ENCODE measurements around the gene GCNT2. TPM values are rescaled to one million over a fixed set of nuclear protein-coding genes. Genes with fewer than 3 reads are reported as not detected.
"Not testable (repeated sequence)": the region's sequence is repeated elsewhere in the genome, so short reads cannot be mapped to it uniquely, and the experiment has no call there.

The GCNT2 gene
- total RNA-seq, 4 donors from 2014 or later, result 3.8 to 7.9 (median 6.0) TPM

DNA sequence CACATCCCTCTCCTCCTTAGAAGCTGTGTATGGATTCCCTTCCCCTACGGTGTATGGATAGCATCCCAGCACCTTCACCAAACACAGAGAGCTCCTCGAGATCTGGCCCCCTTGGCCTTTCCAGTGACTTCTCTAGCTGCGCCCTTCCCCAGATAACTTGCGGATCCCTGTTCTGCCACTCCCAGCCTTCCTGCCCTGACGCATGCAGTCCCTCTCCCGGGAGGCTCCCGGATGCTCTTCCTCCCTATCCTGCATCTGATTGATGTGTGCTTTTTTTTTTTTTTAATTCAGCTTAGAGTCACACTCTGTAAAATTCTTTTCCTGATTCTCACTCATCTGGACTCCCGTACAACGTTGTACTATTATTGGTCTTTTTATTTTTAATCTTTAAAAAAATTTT is 44.8 kb downstream of the GCNT2 start:
- no peak for DNase-seq (ENCODE audit: low spot score)
- ATAC-seq (ENCODE audit: low FRiP score), result no peak
- TF ChIP-seq, protein P1, sequence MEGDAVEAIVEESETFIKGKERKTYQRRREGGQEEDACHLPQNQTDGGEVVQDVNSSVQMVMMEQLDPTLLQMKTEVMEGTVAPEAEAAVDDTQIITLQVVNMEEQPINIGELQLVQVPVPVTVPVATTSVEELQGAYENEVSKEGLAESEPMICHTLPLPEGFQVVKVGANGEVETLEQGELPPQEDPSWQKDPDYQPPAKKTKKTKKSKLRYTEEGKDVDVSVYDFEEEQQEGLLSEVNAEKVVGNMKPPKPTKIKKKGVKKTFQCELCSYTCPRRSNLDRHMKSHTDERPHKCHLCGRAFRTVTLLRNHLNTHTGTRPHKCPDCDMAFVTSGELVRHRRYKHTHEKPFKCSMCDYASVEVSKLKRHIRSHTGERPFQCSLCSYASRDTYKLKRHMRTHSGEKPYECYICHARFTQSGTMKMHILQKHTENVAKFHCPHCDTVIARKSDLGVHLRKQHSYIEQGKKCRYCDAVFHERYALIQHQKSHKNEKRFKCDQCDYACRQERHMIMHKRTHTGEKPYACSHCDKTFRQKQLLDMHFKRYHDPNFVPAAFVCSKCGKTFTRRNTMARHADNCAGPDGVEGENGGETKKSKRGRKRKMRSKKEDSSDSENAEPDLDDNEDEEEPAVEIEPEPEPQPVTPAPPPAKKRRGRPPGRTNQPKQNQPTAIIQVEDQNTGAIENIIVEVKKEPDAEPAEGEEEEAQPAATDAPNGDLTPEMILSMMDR (IDR thresholded peaks at IDR 0.05), result no peak

DNA sequence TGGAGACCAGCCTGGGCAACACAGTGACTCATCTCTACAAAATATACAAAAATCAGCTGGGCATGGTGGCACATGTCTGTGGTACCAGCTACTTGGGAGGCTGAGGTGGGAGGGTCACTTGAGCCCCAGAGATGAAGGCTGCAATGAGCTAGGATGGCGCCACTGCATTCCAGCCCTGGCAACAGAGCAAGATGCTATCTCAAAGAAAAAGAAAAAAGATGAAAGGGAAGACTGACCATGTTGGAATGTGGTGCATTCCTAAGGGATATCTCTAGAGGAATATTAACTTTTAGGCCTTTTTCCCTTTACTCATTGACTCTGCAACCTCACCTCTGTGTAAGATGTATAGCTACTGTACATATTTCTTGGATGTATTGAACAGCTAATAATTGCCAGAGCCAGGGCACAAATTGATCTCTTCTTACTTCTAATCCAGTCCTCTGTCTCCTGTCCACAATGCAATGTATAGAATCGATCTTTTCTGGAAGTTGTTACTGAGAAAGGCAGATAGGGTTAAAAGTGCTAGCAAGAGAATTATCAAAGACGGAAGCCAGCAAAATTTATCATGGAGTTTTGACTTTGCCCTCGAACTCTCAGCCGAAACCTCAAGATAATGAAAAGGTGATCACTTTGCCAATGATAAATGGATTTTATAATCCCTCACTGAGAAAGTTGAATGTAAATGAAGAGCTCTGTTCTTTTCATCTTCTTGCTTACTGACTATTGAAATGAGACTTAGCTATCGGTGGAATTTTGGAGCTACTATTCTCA is 46.3 kb downstream of the GCNT2 start:
- TF ChIP-seq, protein P1 (IDR thresholded peaks at IDR 0.05), result no peak
- DNase-seq (ENCODE audit: low spot score) (no peak), ATAC-seq (ENCODE audit: low FRiP score) (no peak)

DNA sequence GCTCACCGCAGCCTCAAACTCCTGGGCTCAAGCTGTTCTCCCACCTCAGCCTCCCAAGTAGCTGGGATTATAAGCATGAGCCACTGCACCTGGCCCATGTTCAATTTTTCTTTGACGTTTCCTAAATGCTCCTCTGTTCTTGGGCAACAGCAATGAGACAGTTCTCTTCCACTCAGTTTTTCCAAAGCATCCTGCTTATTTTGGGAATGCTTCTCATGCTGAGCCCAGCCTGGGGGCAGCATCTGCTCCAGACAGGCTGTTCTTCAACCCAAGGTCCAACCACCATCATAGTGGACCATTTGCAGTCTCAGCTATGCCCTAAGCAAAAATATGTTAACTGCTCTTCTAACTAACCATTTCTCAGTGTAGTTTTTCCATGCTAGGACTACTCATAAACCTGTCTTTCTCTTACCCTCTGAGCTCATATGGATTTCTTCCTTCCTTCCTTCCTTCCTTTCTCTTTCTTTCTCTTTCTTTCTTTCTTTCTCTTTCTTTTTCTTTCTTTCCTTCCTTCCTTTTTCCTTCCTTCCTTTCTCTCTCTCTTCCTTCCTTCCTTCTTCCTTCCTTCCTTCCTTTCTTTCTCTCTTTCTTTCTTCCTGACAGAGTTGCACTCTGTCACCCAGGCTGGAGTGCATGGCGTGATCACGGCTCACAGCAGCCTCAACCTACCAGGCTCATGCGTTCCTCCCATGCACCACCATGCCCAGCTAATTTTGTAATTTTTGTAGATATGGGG is 48.4 kb downstream of the GCNT2 start:
- ATAC-seq (ENCODE audit: low FRiP score), result no peak
- no peak for DNase-seq (ENCODE audit: low spot score)
- TF ChIP-seq, protein P1 (IDR thresholded peaks at IDR 0.05), result no peak

DNA sequence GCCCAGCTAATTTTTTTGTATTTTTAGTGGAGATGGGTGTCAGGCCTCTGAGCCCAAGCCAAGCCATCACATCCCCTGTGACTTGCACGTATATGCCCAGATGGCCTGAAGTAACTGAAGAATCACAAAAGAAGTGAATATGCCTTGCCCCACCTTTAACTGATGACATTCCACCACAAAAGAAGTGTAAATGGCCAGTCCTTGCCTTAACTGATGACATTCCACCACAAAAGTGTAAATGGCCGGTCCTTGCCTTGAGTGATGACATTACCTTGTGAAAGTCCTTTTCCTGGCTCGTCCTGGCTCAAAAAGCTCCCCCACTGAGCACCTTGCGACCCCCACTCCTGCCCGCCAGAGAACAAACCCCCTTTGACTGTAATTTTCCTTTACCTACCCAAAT is 54.4 kb downstream of the GCNT2 start:
- not testable (repeated sequence) for ATAC-seq (ENCODE audit: low FRiP score); DNase-seq (ENCODE audit: low spot score)

DNA sequence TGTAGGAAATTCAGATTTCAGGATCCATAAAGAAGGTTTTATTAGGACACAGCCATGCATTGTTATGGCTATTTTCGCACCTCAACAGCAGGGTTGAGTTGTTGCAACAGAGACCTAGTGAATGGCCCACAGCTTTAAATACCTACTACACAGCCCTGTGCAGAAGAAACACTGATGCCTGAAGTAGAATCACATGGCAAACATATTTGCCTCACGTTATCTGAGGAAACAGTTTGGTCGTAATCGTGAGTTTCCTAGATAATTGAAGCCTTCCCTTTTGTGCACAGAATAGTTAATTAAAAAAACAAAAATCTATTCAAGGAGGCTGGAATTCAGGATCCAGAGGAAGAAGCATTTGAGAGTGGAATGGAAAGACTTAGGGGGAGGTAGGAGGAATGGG is 55.1 kb downstream of the GCNT2 start:
- TF ChIP-seq, protein P1 (IDR thresholded peaks at IDR 0.05), result no peak
- no peak for ATAC-seq (ENCODE audit: low FRiP score)
- DNase-seq (ENCODE audit: low spot score), result no peak

DNA sequence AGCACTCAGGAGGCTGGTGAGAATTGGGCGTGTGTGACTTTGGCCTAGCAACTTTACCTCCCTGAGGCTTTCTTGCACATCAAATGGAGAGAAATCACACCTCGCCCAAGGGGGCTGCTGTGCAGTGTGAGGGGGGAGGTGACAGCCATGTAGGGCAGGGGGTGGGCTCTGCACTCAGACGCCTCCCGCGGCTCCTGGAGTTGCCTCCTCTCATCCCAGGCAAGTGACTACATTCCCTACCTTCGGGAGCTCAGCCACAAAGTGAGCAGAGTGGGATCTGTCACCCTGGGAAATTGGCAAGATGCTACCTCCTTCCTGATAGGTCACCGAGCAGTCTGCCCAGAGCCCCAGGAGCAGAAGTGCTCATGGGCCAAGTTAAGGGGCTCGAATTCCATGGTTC is 56.0 kb downstream of the GCNT2 start:
- no peak for DNase-seq (ENCODE audit: low spot score)
- ATAC-seq (ENCODE audit: low FRiP score), result peak; percentile 19
- TF ChIP-seq, protein P1 (IDR thresholded peaks at IDR 0.05), result no peak

DNA sequence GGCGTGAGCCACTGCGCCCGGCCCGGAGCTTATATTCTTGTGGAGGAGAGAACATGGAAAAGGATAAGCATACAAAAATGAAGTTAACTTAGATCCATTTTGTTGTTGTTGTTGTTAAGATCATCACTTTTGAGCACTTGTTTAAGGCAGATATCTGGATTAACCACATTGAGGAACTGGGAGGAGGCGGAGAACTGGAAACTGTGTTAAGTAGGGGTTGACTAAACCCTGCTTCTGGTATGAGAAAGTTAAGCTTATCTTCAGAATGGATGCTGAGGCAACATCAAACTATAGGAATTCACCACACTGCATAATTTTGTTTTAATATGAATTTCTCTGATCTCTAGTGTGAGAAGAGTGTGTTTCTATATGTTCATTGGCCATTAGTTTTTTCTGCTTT is 57.6 kb downstream of the GCNT2 start:
- TF ChIP-seq, protein P1 (IDR thresholded peaks at IDR 0.05), result no peak
- ATAC-seq (ENCODE audit: low FRiP score), result no peak
- no peak for DNase-seq (ENCODE audit: low spot score)
